ENCODE measurements around the gene MAEA.
A peak's percentile ranks its signal among the peaks of the same experiment; 100 is the strongest.

MAEA gene

GRCh38 chr4:1350169-1350520, 60.5 kb downstream of the MAEA start:
- TF ChIP-seq CTCF (conservative IDR thresholded peaks at IDR 0.05; ENCODE audit: low read length): no peak
- TF ChIP-seq EZH2phosphoT487 (IDR thresholded peaks at IDR 0.05; ENCODE audit: borderline replicate concordance): no peak

GRCh38 chr4:1351854-1352566, 62.3 kb downstream of the MAEA start:
- no peak overlapping the region for H2AFZ ChIP-seq (ENCODE audit: low read length)
- H3K4me2 ChIP-seq (ENCODE audit: low read depth, low read length, poor library complexity, severe bottlenecking): peak overlapping the region; percentile 21
- TF ChIP-seq CTCF (conservative IDR thresholded peaks at IDR 0.05; ENCODE audit: low read length): peak; percentile 84
- no peak for TF ChIP-seq EZH2phosphoT487 (IDR thresholded peaks at IDR 0.05; ENCODE audit: borderline replicate concordance)

More at GRCh38 chr4:1350169-1350520, 60.5 kb downstream of the MAEA start:
- no peaks in the 10 kb centered on the region for H3K27me3 ChIP-seq (ENCODE audit: insufficient read depth, low read length, poor library complexity, severe bottlenecking)
- no peak overlapping the region for H3K4me3 ChIP-seq (ENCODE audit: low read length, poor library complexity, severe bottlenecking)
- peaks cover 29% of the 10 kb centered on the region for H3K4me1 ChIP-seq (ENCODE audit: insufficient read depth, low read length, poor library complexity, severe bottlenecking)
- H3K9me2 ChIP-seq (replicated peaks; ENCODE audit: low read depth, low read length): no peaks in the 10 kb centered on the region
- H3F3A ChIP-seq (ENCODE audit: low read depth): no peaks in the 10 kb centered on the region
- H3K9ac ChIP-seq (ENCODE audit: low read depth, low read length, poor library complexity, severe bottlenecking): peak overlapping the region; percentile 35
- H3K9me3 ChIP-seq (ENCODE audit: insufficient read depth, low read depth, low read length): no peaks in the 10 kb centered on the region
- H2AFZ ChIP-seq (ENCODE audit: low read length): no peak overlapping the region
- H4K20me1 ChIP-seq (ENCODE audit: insufficient read depth, low read length, poor library complexity, severe bottlenecking): peaks cover 4% of the 10 kb centered on the region
- H3K36me3 ChIP-seq (ENCODE audit: insufficient read depth, low read length): no peaks in the 10 kb centered on the region; the same call in 1 of the 2 replicates
- H3K4me2 ChIP-seq (ENCODE audit: low read depth, low read length, poor library complexity, severe bottlenecking): peak overlapping the region; percentile 92
- H3K79me2 ChIP-seq (ENCODE audit: insufficient read depth, low read length): peaks cover 19% of the 10 kb centered on the region

GRCh38 chr4:1352567-1352900, 62.8 kb downstream of the MAEA start:
- Histone ChIP-seq H3K36me3 (ENCODE audit: insufficient read depth, low read length) (no peaks in the 10 kb centered on the region; the same call in 1 of the 2 replicates), H3K4me1 (ENCODE audit: insufficient read depth, low read length, poor library complexity, severe bottlenecking) (peaks cover 24% of the 10 kb centered on the region)

More at GRCh38 chr4:1351854-1352566, 62.3 kb downstream of the MAEA start:
- Histone ChIP-seq H4K20me1 (ENCODE audit: insufficient read depth, low read length, poor library complexity, severe bottlenecking) (peaks cover 4% of the 10 kb centered on the region), H3K36me3 (ENCODE audit: insufficient read depth, low read length) (no peaks in the 10 kb centered on the region; the same call in 1 of the 2 replicates), H3K9me2 (replicated peaks; ENCODE audit: low read depth, low read length) (no peaks in the 10 kb centered on the region), H3K9me3 (ENCODE audit: insufficient read depth, low read depth, low read length) (no peaks in the 10 kb centered on the region), H3F3A (ENCODE audit: low read depth) (no peaks in the 10 kb centered on the region), H3K4me1 (ENCODE audit: insufficient read depth, low read length, poor library complexity, severe bottlenecking) (peaks cover 24% of the 10 kb centered on the region), H3K27me3 (ENCODE audit: insufficient read depth, low read length, poor library complexity, severe bottlenecking) (no peaks in the 10 kb centered on the region), H3K79me2 (ENCODE audit: insufficient read depth, low read length) (peaks cover 19% of the 10 kb centered on the region), H3K4me3 (ENCODE audit: low read length, poor library complexity, severe bottlenecking) (no peak overlapping the region), H3K9ac (ENCODE audit: low read depth, low read length, poor library complexity, severe bottlenecking) (peak overlapping the region; percentile 3)

More at GRCh38 chr4:1352567-1352900, 62.8 kb downstream of the MAEA start:
- Histone ChIP-seq H3K27me3 (ENCODE audit: insufficient read depth, low read length, poor library complexity, severe bottlenecking) (no peaks in the 10 kb centered on the region), H2AFZ (ENCODE audit: low read length) (no peak overlapping the region), H3K9ac (ENCODE audit: low read depth, low read length, poor library complexity, severe bottlenecking) (no peak overlapping the region), H3K79me2 (ENCODE audit: insufficient read depth, low read length) (peaks cover 19% of the 10 kb centered on the region), H4K20me1 (ENCODE audit: insufficient read depth, low read length, poor library complexity, severe bottlenecking) (peaks cover 4% of the 10 kb centered on the region), H3K9me3 (ENCODE audit: insufficient read depth, low read depth, low read length) (no peaks in the 10 kb centered on the region), H3K9me2 (replicated peaks; ENCODE audit: low read depth, low read length) (no peaks in the 10 kb centered on the region), H3K4me2 (ENCODE audit: low read depth, low read length, poor library complexity, severe bottlenecking) (no peak overlapping the region), H3F3A (ENCODE audit: low read depth) (no peaks in the 10 kb centered on the region), H3K4me3 (ENCODE audit: low read length, poor library complexity, severe bottlenecking) (no peak overlapping the region)
- TF ChIP-seq CTCF (conservative IDR thresholded peaks at IDR 0.05; ENCODE audit: low read length) (no peak), EZH2phosphoT487 (IDR thresholded peaks at IDR 0.05; ENCODE audit: borderline replicate concordance) (no peak)

Data from Loucy (cell line).